AG09319 (cell line): ENCODE measurements around the gene SPTBN1.

Experiments
- DNase-seq: peaks from one replicate; pipeline ENCODE4 v3.0.0-alpha.2; 2010; ENCODE audit warnings: low read depth; ENCODE audit errors: extremely low read depth
- CTCF ChIP-seq: IDR thresholded peaks from 2 replicates; pipeline ENCODE4 v1.5.1; 2011; ENCODE audit warnings: low read depth, mild to moderate bottlenecking, inconsistent platforms, low read length, moderate library complexity

Gene SPTBN1

GRCh38 chr2:54677476-54678265 is 221.5 kb downstream of the SPTBN1 start:
- no peak for TF ChIP-seq CTCF
- DNase-seq, result no peak

- DNase-seq, result no peak
- no peak for TF ChIP-seq CTCF
These were observed 222.6 kb downstream of the SPTBN1 start for GRCh38 chr2:54678719-54679118.

- no peak for TF ChIP-seq CTCF
- no peak for DNase-seq
These were observed 224.4 kb downstream of the SPTBN1 start for GRCh38 chr2:54680397-54681041.

- no peak for DNase-seq
- TF ChIP-seq CTCF, result no peak
These were observed 225.3 kb downstream of the SPTBN1 start for GRCh38 chr2:54681416-54681815.

- no peak for TF ChIP-seq CTCF
- no peak for DNase-seq
These were observed 227.5 kb downstream of the SPTBN1 start for GRCh38 chr2:54683596-54683995.

- no peak for TF ChIP-seq CTCF
- DNase-seq, result no peak
These were observed 229.2 kb downstream of the SPTBN1 start for GRCh38 chr2:54685263-54685775.

GRCh38 chr2:54687595-54688152 is 231.5 kb downstream of the SPTBN1 start:
- no peak for DNase-seq
- TF ChIP-seq CTCF, result no peak
